ENCODE results near the gene NTF4. TPM values are rescaled to one million over a fixed set of nuclear protein-coding genes. Genes with fewer than 3 reads are reported as not detected.

The NTF4 gene
- total RNA-seq, 1 donor from 2014 or later = not detected

- DNase-seq (ENCODE audit: low read depth) = no peak
Observed at GRCh38 chr19:49091391-49092038, 26.9 kb upstream of the NTF4 start.

- no peak for DNase-seq (ENCODE audit: low read depth)
Observed at GRCh38 chr19:49086296-49086695, 21.7 kb upstream of the NTF4 start.

- DNase-seq (ENCODE audit: low read depth) = no peak
Observed at GRCh38 chr19:49085868-49086232, 21.2 kb upstream of the NTF4 start.

DNA sequence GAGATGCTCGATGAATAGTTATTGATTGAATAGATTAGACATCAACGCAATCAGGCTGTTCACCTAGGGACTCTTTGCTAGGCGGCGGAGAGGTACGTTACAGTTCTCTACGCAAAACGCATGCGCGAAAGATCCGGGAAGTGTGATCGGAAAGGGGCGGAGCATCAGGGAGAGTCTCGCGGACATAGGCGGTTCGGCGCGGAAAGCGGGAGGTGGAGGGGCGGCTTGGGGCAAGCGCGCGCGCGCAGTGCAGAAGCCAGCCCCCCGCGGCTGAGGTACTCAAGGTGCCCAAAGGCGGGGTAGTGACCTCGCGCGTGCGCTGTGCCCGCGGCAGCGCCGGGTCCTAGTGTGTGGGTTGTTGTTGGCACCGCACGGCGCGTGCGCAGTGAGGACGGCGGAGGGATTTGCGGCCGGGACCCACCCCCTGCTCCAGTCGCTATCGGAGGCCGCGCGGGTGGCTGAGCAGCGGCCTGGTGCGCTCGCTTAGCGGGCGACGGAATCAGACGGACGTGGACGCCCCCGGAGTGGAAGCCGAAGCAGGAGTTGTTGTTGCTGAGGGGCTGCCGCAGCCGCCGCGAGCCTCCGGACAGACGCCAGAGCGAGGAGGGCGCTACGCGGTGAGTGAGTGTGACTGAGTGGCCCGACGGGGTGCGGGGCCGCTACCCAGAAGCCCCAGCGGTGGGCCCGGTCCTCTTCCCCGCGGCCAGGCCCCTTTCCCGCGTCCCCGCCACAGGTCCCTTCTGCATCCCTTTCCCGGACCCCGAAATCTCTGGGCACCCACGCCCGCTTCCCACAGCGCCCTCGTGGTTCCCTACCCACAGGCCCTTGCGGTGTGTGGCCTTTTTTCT is 20.6 kb upstream of the NTF4 start, which contains the start of gene SNRNP70:
SNRNP70 (plus strand) TSS at position 432 of the 848 bp plus-strand sequence. CDS start 964 bp downstream, outside the sequence.
- DNase-seq (ENCODE audit: low read depth) = peak; percentile 99

- DNase-seq (ENCODE audit: low read depth) = no peak
Observed at GRCh38 chr19:49084206-49085019, 19.8 kb upstream of the NTF4 start.

- no peak for DNase-seq (ENCODE audit: low read depth)
Observed at GRCh38 chr19:49081273-49081672, 16.7 kb upstream of the NTF4 start.

DNA sequence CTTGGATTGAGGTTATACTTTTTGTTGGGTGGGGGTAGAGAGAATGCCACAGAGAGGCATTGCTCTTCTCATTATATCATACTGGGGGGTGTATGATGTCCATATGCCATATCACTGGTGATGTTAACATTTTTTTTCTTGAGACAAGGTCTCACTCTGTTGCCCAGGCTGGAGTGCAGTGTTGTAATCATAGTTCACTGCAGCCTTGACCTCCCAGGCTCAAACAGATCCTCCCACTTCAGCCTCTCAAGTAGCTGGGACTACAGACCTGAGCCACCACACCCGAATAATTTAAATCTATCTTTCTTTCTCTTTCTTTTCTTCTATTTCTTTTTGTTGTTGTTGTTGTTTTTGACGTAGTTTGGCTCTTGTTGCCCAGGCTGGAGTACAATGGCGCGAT is 15.8 kb upstream of the NTF4 start:
- DNase-seq (ENCODE audit: low read depth) = no peak

- DNase-seq (ENCODE audit: low read depth) = peak; percentile 71
Observed at GRCh38 chr19:49074869-49075268, 10.3 kb upstream of the NTF4 start.

DNA sequence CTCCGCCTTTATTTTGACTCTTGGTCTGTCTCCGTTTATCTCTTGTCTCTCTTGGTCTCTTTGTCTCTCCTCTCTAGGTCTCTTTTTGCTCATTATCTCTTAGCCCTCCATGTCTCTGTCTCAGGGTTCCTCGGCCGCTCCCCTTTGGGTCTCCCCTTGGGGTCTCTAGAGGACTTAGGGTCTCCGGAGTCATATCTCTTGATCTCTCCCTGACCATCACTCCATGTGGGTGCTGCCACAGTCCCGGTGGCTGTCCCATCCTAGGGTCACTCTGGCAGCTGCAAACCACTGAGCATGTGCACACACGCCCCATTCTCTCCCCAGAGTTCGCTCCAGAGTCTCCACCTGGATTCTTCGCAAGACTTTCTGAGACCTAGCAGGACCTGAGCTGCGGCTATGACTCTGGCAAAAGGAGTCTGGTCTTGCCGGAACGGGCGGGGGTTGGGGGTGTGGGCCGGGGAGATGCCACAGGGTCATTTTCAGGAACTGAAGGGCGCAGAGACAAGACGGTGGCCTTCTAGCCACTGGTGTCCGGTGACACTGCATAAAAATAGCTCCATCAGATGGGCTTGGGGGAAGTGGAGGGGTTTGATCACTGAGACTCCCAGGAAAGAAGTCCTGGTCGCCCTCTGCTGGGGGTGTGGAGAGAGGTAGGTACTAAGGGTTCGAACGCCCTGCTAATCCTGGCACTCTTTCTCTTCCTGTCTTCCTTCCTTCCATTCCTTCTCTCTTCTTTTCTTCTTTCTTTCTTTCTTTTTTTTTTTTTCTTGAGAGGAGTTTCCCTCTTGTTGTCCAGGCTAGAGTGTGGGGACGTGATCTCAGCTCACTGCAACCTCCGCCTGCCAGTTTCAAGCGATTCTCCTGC is 9.1 kb upstream of the NTF4 start:
- DNase-seq (ENCODE audit: low read depth) = peak; percentile 83

DNA sequence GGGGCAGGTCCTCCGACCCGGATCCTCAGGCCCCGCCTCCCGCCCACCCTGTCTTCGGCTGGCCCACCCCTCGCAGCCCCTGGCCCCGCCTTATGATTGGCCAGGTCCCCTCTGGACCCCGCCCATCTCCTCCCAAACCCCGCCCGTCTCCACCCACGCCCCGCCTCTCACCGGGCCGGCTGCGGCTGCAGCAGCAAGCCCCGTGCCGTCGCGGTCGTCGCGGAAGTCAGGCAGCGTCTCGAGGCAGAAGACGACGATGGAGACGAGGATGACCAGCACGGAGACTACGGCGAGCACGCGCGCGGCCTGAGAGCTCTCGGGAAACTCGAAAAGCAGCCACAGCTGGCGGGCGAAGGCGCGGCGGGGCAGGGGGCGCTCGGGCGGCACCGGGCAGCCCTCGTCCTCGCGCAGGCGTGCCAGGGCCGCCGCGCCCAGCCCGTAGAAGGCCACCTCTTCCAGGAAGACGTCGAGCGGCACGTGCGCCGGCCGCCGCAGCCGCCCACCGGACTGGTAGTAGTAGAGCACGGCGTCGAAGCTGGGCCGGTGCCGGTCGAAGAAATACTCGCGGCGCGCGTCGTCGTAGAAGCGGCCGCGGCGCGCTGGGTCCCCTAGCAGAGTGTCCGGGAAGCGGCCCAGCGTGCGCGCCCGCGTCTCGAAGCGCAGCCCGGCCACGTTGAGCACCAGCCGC is 7.4 kb upstream of the NTF4 start:
- DNase-seq (ENCODE audit: low read depth) = peak; percentile 3

DNA sequence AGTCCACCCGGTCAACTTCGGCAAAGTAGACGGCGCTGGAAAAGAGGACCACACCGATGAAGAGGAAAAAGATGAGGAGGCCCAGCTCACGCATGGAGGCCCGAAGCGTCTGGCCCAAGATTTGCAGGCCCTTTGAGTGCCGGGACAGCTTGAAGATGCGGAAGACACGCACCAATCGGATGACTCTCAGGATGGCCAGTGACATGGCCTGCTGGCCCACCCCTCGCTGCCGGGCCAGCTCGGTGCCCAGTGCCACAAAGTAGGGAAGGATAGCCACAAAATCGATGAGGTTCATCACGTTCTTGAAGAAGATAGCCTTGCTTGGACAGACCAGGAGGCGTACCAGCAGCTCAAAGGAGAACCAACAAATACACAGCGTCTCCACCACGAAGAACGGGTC is 5.8 kb upstream of the NTF4 start:
- DNase-seq (ENCODE audit: low read depth) = no peak

DNA sequence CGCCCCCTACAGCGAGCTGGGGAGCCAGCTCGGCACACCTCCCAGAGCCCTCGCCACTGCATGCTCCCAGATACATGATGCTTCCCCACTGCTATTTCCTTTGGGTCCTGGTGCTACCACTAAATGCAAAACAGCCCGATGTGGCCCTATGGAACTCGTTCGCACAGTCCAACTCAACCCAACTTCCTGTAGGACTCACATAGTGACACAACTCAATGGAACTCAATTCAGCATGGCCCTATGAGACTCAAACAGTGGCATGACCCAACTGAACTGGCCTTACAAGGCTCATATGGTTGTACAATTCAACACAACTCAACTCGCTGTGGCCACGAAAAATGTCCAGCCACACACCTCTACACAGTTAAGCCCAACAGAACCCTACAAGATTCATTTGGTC is 4.4 kb upstream of the NTF4 start:
- no peak for DNase-seq (ENCODE audit: low read depth)

- DNase-seq (ENCODE audit: low read depth) = peak; percentile 3
Observed at GRCh38 chr19:49067554-49067953, 2.9 kb upstream of the NTF4 start.

GRCh38 chr19:49065905-49066512 is 1.4 kb upstream of the NTF4 start:
- DNase-seq (ENCODE audit: low read depth) = peak; percentile 32

- DNase-seq (ENCODE audit: low read depth) = no peak
Observed at GRCh38 chr19:49064029-49064629, 489 bp downstream of the NTF4 start.

DNA sequence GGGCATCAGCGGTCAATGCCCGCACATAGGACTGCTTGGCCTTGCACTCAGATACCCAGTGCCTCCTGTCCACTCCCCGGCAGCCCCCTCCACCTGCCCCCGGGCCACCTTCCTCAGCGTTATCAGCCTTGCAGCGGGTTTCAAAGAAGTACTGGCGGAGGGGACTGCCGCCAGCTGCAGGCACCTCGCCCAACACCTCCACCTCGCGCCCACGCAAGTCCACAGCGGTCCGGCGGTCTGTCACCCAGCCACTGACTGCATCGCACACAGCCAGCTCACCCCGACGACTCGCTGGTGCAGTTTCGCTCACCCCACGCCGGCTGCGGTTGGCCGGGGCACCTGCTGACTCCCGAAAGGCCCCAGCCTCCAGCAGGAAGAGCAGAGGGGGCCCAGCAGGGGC is 3.2 kb downstream of the NTF4 start:
- no peak for DNase-seq (ENCODE audit: low read depth)

DNA sequence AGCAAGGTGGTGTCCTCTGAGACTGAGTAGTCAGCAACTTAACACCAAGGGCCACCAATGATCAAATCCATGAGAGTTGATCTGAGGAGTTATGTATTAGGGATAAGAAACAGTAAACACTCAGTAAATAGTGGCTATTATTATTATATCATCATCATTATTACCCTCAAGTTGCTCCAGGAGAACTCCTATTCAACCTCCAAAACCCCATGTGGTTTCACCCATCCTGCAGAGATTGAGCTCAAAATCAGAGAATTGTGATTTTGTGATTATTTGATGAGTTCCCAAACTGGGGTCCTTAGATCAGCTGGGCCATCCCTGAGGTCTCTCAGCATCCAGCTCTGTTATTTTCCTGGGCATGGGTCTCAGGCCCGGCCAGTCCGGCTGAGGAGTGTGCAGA is 3.6 kb downstream of the NTF4 start:
- no peak for DNase-seq (ENCODE audit: low read depth)

DNA sequence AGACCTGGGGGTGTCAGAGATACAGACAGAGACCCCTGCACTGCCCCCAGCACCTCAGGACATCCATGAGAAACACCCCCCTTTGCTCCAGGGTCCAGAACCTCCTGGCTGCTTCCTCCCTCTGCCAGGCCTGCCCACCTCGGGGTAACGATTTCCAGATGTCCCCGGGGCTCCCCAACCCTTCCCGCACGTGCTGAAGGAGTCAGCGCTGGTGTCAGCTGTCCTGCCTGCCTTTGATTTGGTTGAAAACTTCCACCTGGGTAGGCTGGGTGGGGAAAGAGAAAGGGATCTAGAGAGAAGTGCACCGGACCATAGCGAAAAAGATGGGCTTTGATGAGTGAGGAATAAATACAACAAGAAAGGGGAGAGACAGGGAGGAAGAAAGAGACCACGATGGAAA is 5.6 kb downstream of the NTF4 start:
- no peak for DNase-seq (ENCODE audit: low read depth)

DNA sequence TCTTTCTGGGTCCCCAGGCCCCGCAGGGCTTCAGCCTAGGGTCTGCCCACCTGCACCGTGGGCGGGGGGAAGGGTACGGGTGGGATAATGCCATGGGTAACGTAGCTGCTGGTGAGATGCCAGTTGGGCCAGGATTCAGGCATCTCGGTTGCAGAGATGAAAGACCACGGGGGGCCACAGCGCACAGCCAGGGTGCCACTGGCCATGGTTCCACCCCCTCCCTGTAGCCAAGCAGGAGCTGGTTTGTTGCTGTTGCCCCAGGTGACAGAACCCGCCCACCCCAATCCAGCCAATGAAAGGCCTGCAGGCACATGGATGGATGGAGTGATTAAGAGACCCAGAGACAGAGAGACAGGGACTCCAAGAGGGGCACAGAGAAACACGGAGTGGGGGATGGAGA is 6.1 kb downstream of the NTF4 start:
- no peak for DNase-seq (ENCODE audit: low read depth)

Measured in myocyte (in vitro differentiated cells).